Chondrocyte (in vitro differentiated cells): Measurements from ENCODE around the gene ZNF775. TPM values are rescaled to one million over a fixed set of nuclear protein-coding genes. Genes with fewer than 3 reads are reported as not detected.

Source experiments
- DNase-seq: peaks from one replicate; pipeline ENCODE4 v3.0.0; 2021; ENCODE audit warnings: mixed read lengths, low spot score
- H3K27ac Mint-ChIP-seq: one replicate; pipeline ENCODE4 v1.8.0; 2021; ENCODE audit warnings: mild to moderate bottlenecking, moderate library complexity, mixed read lengths; ENCODE audit not compliant: unreplicated experiment
- H3K27me3 Mint-ChIP-seq: 2 replicates; pipeline ENCODE4 v1.8.0; 2021; ENCODE audit warnings: low read depth, mixed read lengths
- H3K36me3 Mint-ChIP-seq: 2 replicates; pipeline ENCODE4 v1.8.0; 2021; ENCODE audit warnings: low read depth, mixed read lengths
- H3K4me1 Mint-ChIP-seq: 2 replicates; pipeline ENCODE4 v1.8.0; 2021; ENCODE audit warnings: low read depth, mild to moderate bottlenecking, mixed read lengths
- H3K4me3 Mint-ChIP-seq: one replicate; pipeline ENCODE4 v1.8.0; 2021; ENCODE audit warnings: mild to moderate bottlenecking, moderate library complexity, mixed read lengths; ENCODE audit not compliant: unreplicated experiment
- H3K9me3 Mint-ChIP-seq: 2 replicates; pipeline ENCODE4 v1.8.0; 2021; ENCODE audit warnings: low read depth, mixed read lengths
- CTCF ChIP-seq: fragments of 200-600 bp; sonication (generic); IDR thresholded peaks from 2 replicates; pipeline ENCODE4 v1.5.0; 2021; ENCODE audit warnings: antibody characterized with exemption, mild to moderate bottlenecking, moderate library complexity
- total RNA-seq: library from RNA; stranded (reverse); gene quantifications from 3 replicates; pipeline ENCODE4 v1.2.1, GENCODE V29; 2021

ZNF775 gene
- total RNA-seq, 1 donor from 2014 or later, result 6.0 TPM

- no peaks in the 10 kb centered on the region for H3K9me3 Mint-ChIP-seq
- H3K4me1 Mint-ChIP-seq, result peaks cover 18% of the 10 kb centered on the region
- no peak overlapping the region for H3K27ac Mint-ChIP-seq
- H3K4me3 Mint-ChIP-seq, result no peak overlapping the region
- no peak for DNase-seq
- H3K27me3 Mint-ChIP-seq, result no peaks in the 10 kb centered on the region
- TF ChIP-seq CTCF, result no peak
- H3K36me3 Mint-ChIP-seq, result peaks cover 8% of the 10 kb centered on the region
Measured at GRCh38 chr7:150400008-150400787, 21.1 kb downstream of the ZNF775 start.

DNA sequence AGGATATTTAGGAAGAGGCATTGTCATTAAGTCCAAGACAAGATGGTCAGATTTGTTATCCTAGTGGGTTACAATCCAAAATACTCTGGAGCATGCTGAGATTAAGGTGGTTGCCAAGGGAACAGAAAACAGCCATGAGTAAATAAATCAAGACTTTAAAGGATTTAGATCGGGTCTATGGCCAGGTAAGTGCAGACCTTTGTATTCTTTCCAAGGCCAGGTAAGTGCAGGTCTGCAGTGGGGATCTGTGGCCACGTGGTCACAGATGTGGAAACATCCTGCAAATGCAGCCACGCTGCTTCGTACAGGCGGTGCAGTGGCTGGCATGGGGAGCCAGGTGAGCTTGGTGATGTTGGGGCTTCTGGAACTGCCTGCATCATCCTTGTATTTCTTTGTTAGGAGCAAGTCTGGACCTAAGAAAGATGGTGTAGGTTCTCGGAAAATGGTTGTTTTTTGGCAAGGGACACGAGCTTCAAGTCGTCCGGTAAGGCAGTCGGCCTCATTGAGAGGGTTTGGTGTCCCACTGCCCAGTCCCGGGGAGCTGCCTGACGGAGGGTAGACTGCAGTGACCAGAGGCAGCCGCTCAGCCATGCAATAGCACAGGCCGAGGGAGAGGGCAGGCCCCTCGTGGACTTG lies 21.8 kb downstream of the ZNF775 start:
- Mint-ChIP-seq H3K4me1 (peaks cover 23% of the 10 kb centered on the region), H3K27ac (no peak overlapping the region), H3K27me3 (no peaks in the 10 kb centered on the region), H3K9me3 (no peaks in the 10 kb centered on the region), H3K36me3 (peaks cover 8% of the 10 kb centered on the region), H3K4me3 (no peak overlapping the region)
- no peak for DNase-seq
- no peak for TF ChIP-seq CTCF

DNA sequence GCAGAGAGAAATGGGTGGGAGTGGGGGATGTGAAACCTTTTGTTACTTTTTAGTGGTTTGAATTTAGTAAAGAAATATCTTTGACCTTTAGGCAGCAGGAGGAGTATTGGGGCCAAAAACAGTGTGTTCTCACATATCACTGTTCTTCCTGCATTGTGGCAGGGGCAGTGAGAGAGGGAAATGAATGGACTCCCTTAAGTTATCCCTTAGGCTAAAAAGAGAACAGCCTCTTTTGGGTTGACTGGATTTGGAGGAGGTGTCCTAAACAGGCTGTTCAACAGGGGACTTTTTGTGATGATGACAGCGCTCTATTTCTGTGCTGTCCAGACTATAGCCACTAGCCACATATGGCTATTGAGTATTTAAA lies 22.3 kb downstream of the ZNF775 start:
- Mint-ChIP-seq H3K27me3 (no peaks in the 10 kb centered on the region), H3K4me1 (peaks cover 28% of the 10 kb centered on the region), H3K27ac (no peak overlapping the region), H3K36me3 (peaks cover 5% of the 10 kb centered on the region), H3K4me3 (no peak overlapping the region), H3K9me3 (no peaks in the 10 kb centered on the region)
- no peak for DNase-seq
- TF ChIP-seq CTCF, result no peak

GRCh38 chr7:150401861-150402631 lies 22.9 kb downstream of the ZNF775 start:
- no peak for TF ChIP-seq CTCF
- Mint-ChIP-seq H3K36me3 (peaks cover 6% of the 10 kb centered on the region), H3K4me1 (peaks cover 34% of the 10 kb centered on the region), H3K27ac (no peak overlapping the region), H3K4me3 (no peak overlapping the region), H3K9me3 (no peaks in the 10 kb centered on the region), H3K27me3 (no peaks in the 10 kb centered on the region)
- DNase-seq, result no peak

- H3K4me3 Mint-ChIP-seq, result no peak overlapping the region
- H3K27me3 Mint-ChIP-seq, result no peaks in the 10 kb centered on the region
- peaks cover 8% of the 10 kb centered on the region for H3K36me3 Mint-ChIP-seq
- H3K9me3 Mint-ChIP-seq, result no peaks in the 10 kb centered on the region
- H3K4me1 Mint-ChIP-seq, result peaks cover 35% of the 10 kb centered on the region
- TF ChIP-seq CTCF, result no peak
- no peak overlapping the region for H3K27ac Mint-ChIP-seq
- no peak for DNase-seq
Measured at GRCh38 chr7:150402671-150403321, 23.7 kb downstream of the ZNF775 start.
